Measurements from ENCODE around the gene CTNNA3. TPM values are rescaled to one million over a fixed set of nuclear protein-coding genes. Genes with fewer than 3 reads are reported as not detected.
A peak's percentile ranks its signal among the peaks of the same experiment; 100 is the strongest.

The CTNNA3 gene
- total RNA-seq, 1 donor from 2014 or later, result not detected

DNA sequence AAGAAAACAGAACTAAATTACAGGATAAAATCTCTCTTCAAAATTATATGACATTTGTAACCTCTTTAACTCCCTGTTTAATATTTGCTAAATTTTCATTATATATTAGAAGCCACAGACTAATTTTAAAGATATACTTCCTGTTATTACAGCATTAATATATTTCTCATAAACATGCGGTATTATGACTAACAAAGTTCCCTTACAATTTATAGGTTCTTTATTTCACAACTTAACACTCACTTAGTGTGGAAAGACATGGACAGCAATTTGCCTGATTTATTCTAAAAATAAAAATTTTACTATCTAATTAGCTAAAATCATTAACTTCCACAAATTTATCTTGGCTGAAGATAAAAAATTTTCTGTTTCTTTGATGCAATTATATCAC lies 29.0 kb downstream of the CTNNA3 start:
- Histone ChIP-seq H3K4me3 (ENCODE audit: low read depth, low read length) (no peak overlapping the region), H3K36me3 (ENCODE audit: control insufficient read depth, insufficient read depth, low read length) (no peaks in the 10 kb centered on the region), H3K27me3 (ENCODE audit: control insufficient read depth, insufficient read depth, low read length) (no peaks in the 10 kb centered on the region)
- no peak for DNase-seq (ENCODE audit: low read depth)
- no peak for FAIRE-seq
- no peak for TF ChIP-seq CTCF (IDR thresholded peaks at IDR 0.05; ENCODE audit: insufficient read depth, low read length, severe bottlenecking)

GRCh38 chr10:67666416-67667034 lies 29.5 kb downstream of the CTNNA3 start:
- FAIRE-seq, result no peak

GRCh38 chr10:67665491-67665890 lies 30.5 kb downstream of the CTNNA3 start:
- no peak overlapping the region for H3K4me3 ChIP-seq (ENCODE audit: low read depth, low read length)
- FAIRE-seq (no peak), DNase-seq (ENCODE audit: low read depth) (peak; percentile 22)
- H3K36me3 ChIP-seq (ENCODE audit: control insufficient read depth, insufficient read depth, low read length), result no peaks in the 10 kb centered on the region
- TF ChIP-seq CTCF (IDR thresholded peaks at IDR 0.05; ENCODE audit: insufficient read depth, low read length, severe bottlenecking), result no peak
- H3K27me3 ChIP-seq (ENCODE audit: control insufficient read depth, insufficient read depth, low read length), result no peaks in the 10 kb centered on the region

More at GRCh38 chr10:67666416-67667034, 29.5 kb downstream of the CTNNA3 start:
- H3K36me3 ChIP-seq (ENCODE audit: control insufficient read depth, insufficient read depth, low read length), result no peaks in the 10 kb centered on the region
- H3K27me3 ChIP-seq (ENCODE audit: control insufficient read depth, insufficient read depth, low read length), result no peaks in the 10 kb centered on the region
- DNase-seq (ENCODE audit: low read depth), result peak; percentile 33
- peak; percentile 24 for TF ChIP-seq CTCF (IDR thresholded peaks at IDR 0.05; ENCODE audit: insufficient read depth, low read length, severe bottlenecking)
- H3K4me3 ChIP-seq (ENCODE audit: low read depth, low read length), result no peak overlapping the region

- no peak for DNase-seq (ENCODE audit: low read depth)
- no peaks in the 10 kb centered on the region for H3K36me3 ChIP-seq (ENCODE audit: control insufficient read depth, insufficient read depth, low read length)
- H3K27me3 ChIP-seq (ENCODE audit: control insufficient read depth, insufficient read depth, low read length), result no peaks in the 10 kb centered on the region
- no peak overlapping the region for H3K4me3 ChIP-seq (ENCODE audit: low read depth, low read length)
- no peak for FAIRE-seq
- TF ChIP-seq CTCF (IDR thresholded peaks at IDR 0.05; ENCODE audit: insufficient read depth, low read length, severe bottlenecking), result no peak
These were observed 31.1 kb downstream of the CTNNA3 start for GRCh38 chr10:67664942-67665341.

DNA sequence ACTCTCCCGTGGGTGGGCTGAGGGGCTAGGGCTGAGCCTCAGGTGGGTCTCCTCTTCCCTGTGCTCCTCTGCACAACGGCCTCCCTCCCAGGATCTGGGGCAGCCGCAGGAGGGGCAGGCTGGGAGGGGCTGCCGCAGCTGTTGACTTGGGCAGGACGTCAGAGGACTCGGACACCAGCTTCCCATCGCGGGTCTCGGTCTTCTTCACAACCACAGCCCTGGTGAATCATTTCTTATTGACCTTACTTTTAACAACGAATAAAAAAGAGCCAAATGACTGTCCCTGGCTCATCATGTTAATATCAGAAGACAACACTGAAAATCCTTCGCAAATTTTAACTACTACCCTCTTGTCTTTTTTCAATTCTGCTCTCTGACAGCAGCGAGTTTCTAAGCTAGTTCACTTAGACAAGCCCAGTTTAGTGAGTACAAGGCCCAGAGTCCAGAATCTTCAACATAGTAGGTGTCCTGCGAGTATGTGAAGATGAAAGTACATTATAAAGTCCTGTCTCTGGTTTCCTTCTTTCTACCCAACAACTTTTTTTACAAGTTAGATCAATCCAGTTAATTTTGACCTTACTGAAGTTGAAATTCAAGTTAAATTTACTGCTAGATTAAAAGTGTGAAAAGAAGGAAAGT lies 32.4 kb downstream of the CTNNA3 start:
- no peak overlapping the region for H3K4me3 ChIP-seq (ENCODE audit: low read depth, low read length)
- FAIRE-seq (no peak), DNase-seq (ENCODE audit: low read depth) (no peak)
- TF ChIP-seq CTCF (IDR thresholded peaks at IDR 0.05; ENCODE audit: insufficient read depth, low read length, severe bottlenecking), result no peak
- H3K36me3 ChIP-seq (ENCODE audit: control insufficient read depth, insufficient read depth, low read length), result no peaks in the 10 kb centered on the region
- no peaks in the 10 kb centered on the region for H3K27me3 ChIP-seq (ENCODE audit: control insufficient read depth, insufficient read depth, low read length)
